NCI-H1417 (cell line): ENCODE data around the gene TSPAN3.

Source experiments
- DNase-seq, 3 experiments: peaks; one replicate each; lab custom pipeline; 2025; lab: John Stamatoyannopoulos, UW

TSPAN3 gene

GRCh38 chr15:77084436-77084835 lies 13.5 kb upstream of the TSPAN3 start:
- no peak for DNase-seq

GRCh38 chr15:77083381-77084160 lies 12.7 kb upstream of the TSPAN3 start:
- DNase-seq = peak; percentile 65 to 87 (median 74)

- DNase-seq = no peak
Measured at GRCh38 chr15:77081971-77082370, 11.1 kb upstream of the TSPAN3 start.

DNA sequence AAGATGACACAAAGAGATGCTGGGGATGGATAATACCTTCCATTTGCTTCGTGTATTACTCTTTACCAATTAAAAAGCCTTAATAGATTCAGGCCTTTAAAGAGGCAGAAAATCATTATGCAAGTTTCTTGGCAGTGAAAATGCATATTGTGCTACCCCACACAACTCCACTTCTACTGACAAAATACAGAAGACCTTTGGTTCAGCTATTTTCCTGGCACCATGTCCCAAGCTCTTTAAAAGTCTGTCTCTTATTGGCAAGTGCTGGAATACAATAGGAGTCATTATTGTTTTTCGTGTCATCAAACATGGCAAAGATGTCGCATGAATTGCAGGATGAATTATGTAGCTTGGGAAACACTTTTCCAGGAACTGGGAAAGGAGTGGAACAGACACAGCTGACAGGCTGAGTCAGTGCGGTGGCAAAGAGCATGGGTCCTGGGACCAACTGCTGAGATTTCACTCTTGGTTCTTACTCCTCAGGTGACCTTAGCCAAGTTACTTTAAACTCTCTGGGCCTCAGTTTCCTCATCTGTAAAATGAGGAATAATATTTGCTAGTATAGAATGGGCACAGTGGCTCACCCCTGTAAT lies 5.5 kb upstream of the TSPAN3 start:
- no peak for DNase-seq

DNA sequence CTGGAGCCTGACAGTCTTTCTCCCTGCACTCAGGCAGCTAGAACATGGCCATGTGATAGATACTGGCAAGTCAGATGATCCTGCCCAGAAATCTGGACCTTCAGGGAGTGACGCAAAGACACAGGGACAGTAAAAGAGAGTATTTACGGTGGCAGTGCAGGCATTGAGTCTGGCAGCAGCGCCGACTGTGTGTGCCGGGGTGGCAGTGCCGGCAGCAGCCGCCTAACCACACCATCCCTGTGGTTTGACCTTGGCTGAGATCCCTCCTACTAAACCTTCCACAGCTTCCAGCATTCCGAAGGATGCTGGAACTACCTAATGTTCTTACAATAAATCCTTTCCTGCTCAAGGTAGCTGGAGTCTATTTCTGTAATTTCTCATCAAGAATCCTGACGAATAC lies 4.6 kb upstream of the TSPAN3 start:
- DNase-seq = no peak

- no peak for DNase-seq
Measured at GRCh38 chr15:77074350-77074749, 3.4 kb upstream of the TSPAN3 start.

DNA sequence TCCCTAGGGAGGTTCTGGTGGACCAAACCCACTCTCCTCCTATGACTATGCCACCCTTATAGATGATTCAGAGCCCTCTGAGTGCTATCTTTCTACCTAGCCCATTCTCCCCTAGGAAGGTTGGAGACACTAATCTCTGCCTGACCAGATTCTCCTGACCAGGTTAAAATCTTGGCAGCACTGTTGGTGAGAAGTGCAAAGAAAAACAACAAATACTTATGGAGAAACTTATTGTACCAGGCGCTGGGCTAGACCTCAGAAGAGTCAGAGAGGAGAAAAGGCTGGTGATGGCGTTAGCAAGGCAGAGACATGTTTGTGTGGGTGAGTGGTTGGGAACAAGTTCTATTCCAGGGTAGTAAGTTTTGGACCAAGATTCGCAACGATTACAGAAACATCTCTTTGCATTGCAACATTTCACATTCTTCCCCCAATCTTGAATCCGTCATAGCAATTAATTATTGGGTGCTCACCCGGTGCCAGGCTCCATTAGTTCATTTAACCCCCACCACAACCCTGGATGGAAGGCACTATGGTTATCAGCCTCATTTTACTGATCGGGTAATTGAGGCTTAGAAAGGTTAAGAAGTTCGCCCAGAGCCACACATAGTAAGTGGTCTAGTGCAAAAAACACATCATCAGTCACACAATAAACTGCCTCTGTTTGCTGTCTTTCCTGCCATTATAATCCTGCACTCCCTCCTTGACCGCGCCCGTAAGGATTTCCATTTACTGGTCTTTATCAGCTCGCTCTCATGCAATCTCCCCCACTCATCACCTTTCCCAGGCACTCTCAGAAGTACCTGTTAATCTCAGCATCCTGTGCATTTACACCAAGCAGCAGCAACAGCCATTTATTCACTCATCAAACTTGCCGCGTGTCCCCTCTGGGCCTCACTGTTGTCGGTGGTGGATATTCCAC lies 655 bp upstream of the TSPAN3 start:
- DNase-seq = no peak

DNA sequence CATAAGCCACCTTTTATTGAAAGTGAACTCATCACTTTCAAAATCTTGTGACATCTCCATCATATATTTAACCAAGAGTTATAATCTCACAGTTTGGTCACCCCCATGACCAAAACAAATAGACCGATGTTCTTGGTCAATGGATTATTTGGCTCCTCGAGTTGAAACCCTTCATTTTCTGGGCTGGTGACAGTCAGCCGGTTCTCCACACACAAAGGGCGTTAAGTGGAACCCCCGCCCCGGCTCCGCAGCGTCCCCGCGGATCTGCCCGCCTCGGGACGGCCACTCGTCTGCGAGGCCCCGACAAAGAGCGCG lies 772 bp downstream of the TSPAN3 start:
- no peak for DNase-seq

DNA sequence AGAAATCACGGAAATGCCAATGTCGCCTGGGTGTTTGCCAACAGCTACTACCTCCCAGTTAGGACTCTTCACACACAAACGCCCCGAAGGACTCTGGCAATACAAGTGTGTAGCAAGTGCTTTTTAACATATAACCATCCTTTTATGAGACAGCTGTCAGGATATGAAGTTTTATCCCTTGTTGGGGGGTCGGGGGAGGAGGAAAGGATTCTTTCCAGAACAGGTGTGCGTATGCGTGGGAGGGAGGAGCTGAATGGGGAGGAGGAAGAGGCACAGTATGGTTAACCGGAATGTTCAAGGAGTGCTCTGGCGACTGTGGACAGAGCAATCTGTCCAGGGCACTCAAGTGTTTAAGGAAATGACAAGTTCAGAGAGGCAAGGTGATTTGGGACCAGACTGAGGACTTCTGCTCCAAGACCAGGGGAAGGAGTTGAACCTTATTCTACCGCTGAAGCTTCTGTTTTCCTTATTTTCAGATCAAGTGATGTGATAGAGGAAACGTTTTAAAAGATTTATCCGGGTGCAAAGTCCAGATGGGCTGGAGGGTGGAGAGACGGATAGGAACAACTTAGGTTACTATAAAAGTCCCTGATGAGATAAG lies 1.3 kb downstream of the TSPAN3 start:
- DNase-seq = peak; percentile 26 to 39 (median 30)

DNA sequence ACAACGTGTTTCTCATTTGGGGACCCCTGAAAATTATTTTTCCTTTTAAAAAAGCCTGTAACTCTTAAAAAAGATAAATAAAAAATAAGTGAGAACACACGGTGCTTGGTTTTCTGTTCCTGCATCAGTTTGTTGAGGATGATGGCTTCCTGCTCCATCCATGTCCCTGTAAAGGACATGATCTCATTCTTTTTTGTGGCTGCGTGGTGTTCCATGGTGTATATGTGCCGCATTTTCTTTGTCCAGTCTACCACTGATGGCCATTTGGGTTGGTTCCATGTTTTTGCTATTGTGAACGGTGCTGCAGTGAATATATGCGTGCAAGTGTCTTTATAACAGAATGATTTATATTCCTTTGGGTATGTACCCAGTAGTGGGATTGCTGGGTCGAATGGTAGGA lies 2.3 kb downstream of the TSPAN3 start:
- no peak for DNase-seq

- DNase-seq = no peak
Measured at GRCh38 chr15:77067691-77068367, 3.1 kb downstream of the TSPAN3 start.

GRCh38 chr15:77066971-77067690 lies 3.8 kb downstream of the TSPAN3 start:
- peak in 2 of 3 experiments; percentile 9 to 58 for DNase-seq

DNA sequence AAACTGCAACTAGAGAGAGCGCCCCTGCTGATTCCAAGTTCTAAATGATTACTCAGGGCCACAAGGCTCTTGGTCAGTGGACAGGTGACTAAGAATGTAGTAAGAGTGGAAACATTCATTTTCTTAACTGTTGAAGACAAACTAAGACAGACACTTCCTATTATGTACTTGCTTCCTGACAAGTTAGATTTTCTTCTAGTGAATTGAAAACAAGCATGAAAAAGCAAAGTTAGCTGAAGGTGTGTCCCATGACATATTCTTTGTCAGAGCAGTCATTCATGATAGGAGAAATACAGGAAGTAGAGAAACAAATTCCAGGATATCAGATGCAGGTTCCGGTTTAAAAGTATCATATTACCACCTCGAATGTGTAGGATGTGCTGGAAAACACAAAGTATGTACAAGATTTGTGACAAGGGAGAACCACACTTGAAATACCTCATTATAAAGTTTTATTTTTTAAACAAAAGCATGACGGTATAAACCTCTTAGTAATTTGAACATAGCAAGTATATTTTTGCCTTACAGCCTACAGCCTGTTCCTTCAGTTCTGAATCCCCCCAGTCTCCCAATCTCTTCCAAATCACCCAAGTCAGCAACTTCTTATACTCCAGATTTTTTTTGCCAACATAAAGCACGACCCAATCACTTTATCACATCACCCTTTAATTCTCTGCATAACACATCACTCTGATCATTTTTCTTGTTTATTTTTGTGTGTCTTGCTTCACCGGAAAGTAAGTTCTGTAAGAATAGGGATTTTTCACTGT lies 6.2 kb downstream of the TSPAN3 start:
- no peak for DNase-seq

GRCh38 chr15:77064063-77064462 lies 6.8 kb downstream of the TSPAN3 start:
- DNase-seq = no peak

GRCh38 chr15:77063249-77063648 lies 7.7 kb downstream of the TSPAN3 start:
- no peak for DNase-seq

GRCh38 chr15:77060546-77060945 lies 10.4 kb downstream of the TSPAN3 start:
- no peak for DNase-seq

GRCh38 chr15:77059786-77060361 lies 11.0 kb downstream of the TSPAN3 start:
- no peak for DNase-seq

- no peak for DNase-seq
Measured at GRCh38 chr15:77058468-77058867, 12.4 kb downstream of the TSPAN3 start.

GRCh38 chr15:77057685-77058084 lies 13.2 kb downstream of the TSPAN3 start:
- no peak for DNase-seq

DNA sequence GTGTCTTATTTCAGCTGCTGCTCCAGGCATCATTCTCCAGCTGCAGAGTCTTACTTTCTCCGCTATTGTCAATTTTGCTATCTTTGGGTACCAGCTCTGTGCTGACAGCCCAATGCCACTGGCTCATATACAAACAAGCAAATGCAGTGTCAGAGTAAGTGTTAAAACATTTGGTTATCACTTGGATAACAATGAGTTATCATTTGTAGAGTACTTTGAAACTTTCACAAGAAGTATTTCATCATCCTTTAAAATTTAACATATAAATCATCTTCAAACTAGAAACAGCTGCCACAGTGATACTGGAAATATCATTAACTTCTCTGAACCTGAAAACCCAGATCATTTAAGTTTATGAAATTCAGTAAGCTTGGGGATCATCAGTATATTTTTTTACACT lies 13.8 kb downstream of the TSPAN3 start:
- DNase-seq = no peak
